ENCODE measurements around the gene USP25. TPM values are rescaled to one million over a fixed set of nuclear protein-coding genes. Genes with fewer than 3 reads are reported as not detected.

The USP25 gene
- total RNA-seq, 1 donor from 2014 or later: 29.2 TPM

- H3K36me3 ChIP-seq: no peaks in the 10 kb centered on the region
- no peaks in the 10 kb centered on the region for H3K27me3 ChIP-seq
- no peaks in the 10 kb centered on the region for H3K9me3 ChIP-seq
- no peak for TF ChIP-seq CTCF (IDR thresholded peaks at IDR 0.05)
- DNase-seq (ENCODE audit: low spot score in 2 of 2): no peak
- intact Hi-C loops (cut with DNase I): loop anchor here (5.0 kb wide), 2 partner anchors 101 to 1886 kb away; partner anchors contain the start of gene BTG3
- no peak overlapping the region for H3K4me3 ChIP-seq
- no peak overlapping the region for H3K27ac ChIP-seq
- H3K4me1 ChIP-seq: no peaks in the 10 kb centered on the region
Observed at GRCh38 chr21:15725949-15726348, 3.8 kb upstream of the USP25 start.

- Histone ChIP-seq H3K4me1 (peaks cover 0 to 8% of the 10 kb centered on the region in 2 donors), H3K9me3 (no peaks in the 10 kb centered on the region), H3K36me3 (no peaks in the 10 kb centered on the region), H3K4me3 (no peak overlapping the region), H3K27me3 (no peaks in the 10 kb centered on the region), H3K27ac (no peak overlapping the region)
- intact Hi-C loops (cut with DNase I): loop anchor here (2.0 to 5.0 kb wide), 4 partner anchors 99 to 1884 kb away; partner anchors contain the start of genes BTG3, HSPA13 and NRIP1
- no peak for TF ChIP-seq CTCF (IDR thresholded peaks at IDR 0.05)
- DNase-seq (ENCODE audit: low spot score in 2 of 2): no peak
Observed at GRCh38 chr21:15728046-15728445, 1.7 kb upstream of the USP25 start.

GRCh38 chr21:15729346-15729673 is 472 bp upstream of the USP25 start:
- Histone ChIP-seq H3K27me3 (no peaks in the 10 kb centered on the region), H3K27ac (peak overlapping the region; percentile 92 to 95), H3K4me3 (peak overlapping the region; percentile 89 to 100), H3K36me3 (no peaks in the 10 kb centered on the region), H3K4me1 (peaks cover 0 to 8% of the 10 kb centered on the region in 2 donors), H3K9me3 (no peaks in the 10 kb centered on the region)
- no peak for TF ChIP-seq CTCF (IDR thresholded peaks at IDR 0.05)
- no peak for DNase-seq (ENCODE audit: low spot score in 2 of 2)
- intact Hi-C loops (cut with DNase I): loop anchor here (2.0 to 5.0 kb wide), 4 partner anchors 98 to 1883 kb away; partner anchors contain the start of genes BTG3, HSPA13 and NRIP1

- intact Hi-C loops (cut with DNase I): loop anchor here (10.0 kb wide), 1 partner anchor 54 kb away; no protein-coding TSS in a partner anchor
- peak overlapping the region; percentile 92 to 95 for H3K27ac ChIP-seq
- no peak for DNase-seq (ENCODE audit: low spot score in 2 of 2)
- peaks cover 0 to 10% of the 10 kb centered on the region in 2 donors for H3K4me1 ChIP-seq
- no peaks in the 10 kb centered on the region for H3K9me3 ChIP-seq
- no peaks in the 10 kb centered on the region for H3K36me3 ChIP-seq
- no peak for TF ChIP-seq CTCF (IDR thresholded peaks at IDR 0.05)
- H3K27me3 ChIP-seq: no peaks in the 10 kb centered on the region
- H3K4me3 ChIP-seq: peak overlapping the region; percentile 89 to 100
Observed at GRCh38 chr21:15730484-15731242, 881 bp downstream of the USP25 start.

- intact Hi-C loops (cut with DNase I): loop anchor here (10.0 kb wide), 1 partner anchor 54 kb away; no protein-coding TSS in a partner anchor
Observed at GRCh38 chr21:15731243-15731613, 1.4 kb downstream of the USP25 start.

More at GRCh38 chr21:15731243-15731613, 1.4 kb downstream of the USP25 start:
- Histone ChIP-seq H3K4me3 (peak overlapping the region; percentile 89 to 100), H3K27ac (no peak overlapping the region), H3K27me3 (no peaks in the 10 kb centered on the region), H3K4me1 (peaks cover 0 to 10% of the 10 kb centered on the region in 2 donors), H3K36me3 (no peaks in the 10 kb centered on the region), H3K9me3 (no peaks in the 10 kb centered on the region)
- TF ChIP-seq CTCF (IDR thresholded peaks at IDR 0.05): no peak
- DNase-seq (ENCODE audit: low spot score in 2 of 2): no peak

Data from ascending aorta (tissue), 2 donors.